H1 (cell line): Measurements from ENCODE around the gene SNX13. TPM values are rescaled to one million over a fixed set of nuclear protein-coding genes. Genes with fewer than 3 reads are reported as not detected.

Experiments used
- CTCF ChIA-PET: fragments of 300-600 bp; sonication (Branson Sonifier 250); formaldehyde crosslinking; loops from one replicate; lab custom pipeline; 2021; ENCODE audit not compliant: partially characterized antibody; lab: Charles Lee
- POLR2A ChIA-PET: fragments of 300-600 bp; sonication (Branson Sonifier 250); formaldehyde crosslinking; loops from one replicate; lab custom pipeline; 2021; ENCODE audit warnings: inconsistent platforms; ENCODE audit not compliant: partially characterized antibody; lab: Charles Lee
- DNase-seq, 2 experiments: peaks; one replicate each; pipeline versions ENCODE4 v3.0.0 to v3.0.0-alpha.2; 2010 to 2022; ENCODE audit warnings: low spot score in 2 of 2, low read depth in 1 of 2, mixed read lengths in 1 of 2
- FAIRE-seq: peaks from 2 replicates; lab custom pipeline; 2011; peaks lifted over from hg19 to GRCh38; lab: Jason Lieb, UNC
- H2AFZ ChIP-seq: 2 replicates; pipeline ENCODE4 v1.8.1; 2012; ENCODE audit warnings: low read length, inconsistent platforms
- H2AK5ac ChIP-seq: 2 replicates; pipeline ENCODE4 v1.6.1; 2013; ENCODE audit warnings: low read depth, low read length
- H2BK120ac ChIP-seq: replicated peaks from 2 replicates; pipeline ENCODE3; 2013; ENCODE audit warnings: low read depth, low read length, inconsistent platforms
- H2BK12ac ChIP-seq: 2 replicates; pipeline ENCODE4 v1.6.1; 2013; ENCODE audit warnings: low read depth, low read length
- H2BK15ac ChIP-seq: 2 replicates; pipeline ENCODE4 v1.6.1; 2013; ENCODE audit warnings: low read length
- H2BK20ac ChIP-seq: 2 replicates; pipeline ENCODE4 v1.6.1; 2013; ENCODE audit warnings: low read length
- H2BK5ac ChIP-seq: 2 replicates; pipeline ENCODE4 v1.6.1; 2013; ENCODE audit warnings: low read depth, low read length
- H3K14ac ChIP-seq: 2 replicates; pipeline ENCODE4 v1.6.1; 2013; ENCODE audit warnings: inconsistent platforms; ENCODE audit not compliant: insufficient read length
- H3K18ac ChIP-seq: 2 replicates; pipeline ENCODE4 v1.6.1; 2013; ENCODE audit warnings: low read length; ENCODE audit errors: extremely low read depth
- H3K23ac ChIP-seq: 2 replicates; pipeline ENCODE4 v1.6.1; 2013; ENCODE audit warnings: inconsistent platforms; ENCODE audit not compliant: insufficient read length
- H3K23me2 ChIP-seq: 2 replicates; pipeline ENCODE4 v1.6.1; 2013; ENCODE audit warnings: low read depth, low read length
- H3K27ac ChIP-seq: 2 replicates; pipeline ENCODE4 v1.6.1; 2011; ENCODE audit warnings: low read depth, low read length, inconsistent platforms
- H3K27me3 ChIP-seq, 4 experiments: replicated peaks in 1 of 4; 1 replicate in 1 of 4; 2 replicates in 3 of 4; pipeline versions ENCODE4 v1.6.1 to v1.8.1; 2011 to 2013; ENCODE audit warnings: low read length in 3 of 4, mild to moderate bottlenecking in 3 of 4, inconsistent platforms in 2 of 4, mixed read lengths in 2 of 4, moderate library complexity in 1 of 4; ENCODE audit not compliant: control insufficient read depth in 3 of 4, insufficient read depth in 3 of 4; ENCODE audit errors: extremely low read depth in 1 of 4
- H3K36me3 ChIP-seq, 4 experiments: 2 replicates each; pipeline versions ENCODE4 v1.6.1 to v1.8.1; 2011 to 2013; ENCODE audit warnings: mild to moderate bottlenecking in 4 of 4, low read length in 3 of 4, moderate library complexity in 2 of 4, control low read depth in 1 of 4, inconsistent platforms in 1 of 4; ENCODE audit not compliant: insufficient read depth in 4 of 4, control insufficient read depth in 2 of 4
- H3K4ac ChIP-seq: replicated peaks from 2 replicates; pipeline ENCODE3; 2013; ENCODE audit warnings: low read length, low read depth, mixed read lengths, inconsistent platforms; ENCODE audit not compliant: insufficient read length
- H3K4me1 ChIP-seq, 4 experiments: replicated peaks in 1 of 4; 1 replicate in 1 of 4; 2 replicates in 3 of 4; pipeline versions ENCODE4 v1.6.1 to v1.8.1; 2011 to 2013; ENCODE audit warnings: low read length in 3 of 4, inconsistent platforms in 2 of 4, mixed read lengths in 1 of 4; ENCODE audit not compliant: insufficient read depth in 4 of 4, control insufficient read depth in 3 of 4
- H3K4me2 ChIP-seq, 2 experiments: 2 replicates each; pipeline versions ENCODE4 v1.6.1 to v1.8.1; 2011 to 2013; ENCODE audit warnings: low read depth in 2 of 2, low read length in 2 of 2, control low read depth in 1 of 2, inconsistent platforms in 1 of 2, mild to moderate bottlenecking in 1 of 2; ENCODE audit not compliant: insufficient read depth in 1 of 2
- H3K4me3 ChIP-seq, 4 experiments: fragments of 200-600, 300-600 bp in 1 of 4; sonication (generic), shearing (Covaris generic), sonication (Bioruptor Twin) in 1 of 4; 2 replicates each; pipeline versions ENCODE4 v1.5.1 to v1.8.1; 2011 to 2016; ENCODE audit warnings: low read length in 4 of 4, low read depth in 3 of 4, control low read depth in 2 of 4, inconsistent platforms in 2 of 4, mild to moderate bottlenecking in 2 of 4, mixed read lengths in 1 of 4, moderate library complexity in 1 of 4; ENCODE audit not compliant: insufficient read depth in 2 of 4; ENCODE audit errors: extremely low read depth in 1 of 4
- H3K56ac ChIP-seq: replicated peaks from 2 replicates; pipeline ENCODE3; 2013; ENCODE audit warnings: low read depth, mild to moderate bottlenecking, mixed read lengths, low read length, inconsistent platforms; ENCODE audit not compliant: insufficient read length
- H3K79me1 ChIP-seq: 2 replicates; pipeline ENCODE4 v1.6.1; 2013; ENCODE audit warnings: low read depth, low read length, control low read depth
- H3K79me2 ChIP-seq, 2 experiments: 2 replicates each; pipeline versions ENCODE4 v1.6.1 to v1.8.1; 2012 to 2013; ENCODE audit warnings: low read length in 2 of 2, mild to moderate bottlenecking in 2 of 2, inconsistent platforms in 1 of 2; ENCODE audit not compliant: insufficient read depth in 2 of 2, control insufficient read depth in 1 of 2
- H3K9ac ChIP-seq, 4 experiments: replicated peaks in 1 of 4; 1 replicate in 1 of 4; 2 replicates in 3 of 4; pipeline versions ENCODE4 v1.6.1 to v1.8.1; 2011 to 2013; ENCODE audit warnings: low read depth in 3 of 4, low read length in 3 of 4, control low read depth in 2 of 4, mild to moderate bottlenecking in 2 of 4, moderate library complexity in 2 of 4, inconsistent platforms in 1 of 4; ENCODE audit errors: extremely low read depth in 1 of 4
- H3K9me3 ChIP-seq, 2 experiments: 2 replicates each; pipeline versions ENCODE4 v1.6.1 to v1.8.1; 2012 to 2013; ENCODE audit warnings: mild to moderate bottlenecking in 2 of 2, moderate library complexity in 2 of 2, control low read depth in 1 of 2, inconsistent platforms in 1 of 2, low read depth in 1 of 2, low read length in 1 of 2, mixed read lengths in 1 of 2; ENCODE audit not compliant: insufficient read depth in 2 of 2
- H4K20me1 ChIP-seq, 2 experiments: replicated peaks in 1 of 2; 2 replicates each; pipeline versions ENCODE3 to v1.8.1; 2011 to 2013; ENCODE audit warnings: inconsistent platforms in 2 of 2, low read length in 2 of 2, mild to moderate bottlenecking in 1 of 2; ENCODE audit not compliant: insufficient read depth in 2 of 2, control insufficient read depth in 1 of 2
- H4K5ac ChIP-seq: 2 replicates; pipeline ENCODE4 v1.6.1; 2013; ENCODE audit warnings: low read length, low read depth, mixed read lengths, inconsistent platforms; ENCODE audit not compliant: insufficient read length
- H4K8ac ChIP-seq: 2 replicates; pipeline ENCODE4 v1.8.0; 2013; ENCODE audit warnings: mild to moderate bottlenecking, moderate library complexity, low read length, inconsistent platforms; ENCODE audit not compliant: insufficient read depth; ENCODE audit errors: extremely low read depth
- H4K91ac ChIP-seq: replicated peaks from 2 replicates; pipeline ENCODE3; 2013; ENCODE audit warnings: low read length, mixed read lengths, inconsistent platforms; ENCODE audit not compliant: insufficient read length
- CHD2 ChIP-seq: IDR thresholded peaks from 2 replicates; pipeline ENCODE4 v1.6.1; 2012; ENCODE audit warnings: low read length, improper control_type of control experiment
- SAP30 ChIP-seq: fragments of 300-600 bp; sonication (generic); IDR thresholded peaks from 2 replicates; pipeline ENCODE4 v1.7.1; 2012; ENCODE audit warnings: low read length, moderate library complexity, mild to moderate bottlenecking, inconsistent platforms; ENCODE audit not compliant: insufficient read depth, insufficient replicate concordance
- WGBS, 2 experiments: shearing (Covaris generic) in 1 of 2; methylation state at CpG; one replicate each; pipeline versions ENCODE4 v1.1.6 to v1.1.7; 2013 to 2015; ENCODE audit warnings: low lambda C conversion rate in 2 of 2, mixed read lengths in 2 of 2, inconsistent platforms in 1 of 2, low coverage in 1 of 2, missing lambda C conversion rate in 1 of 2; ENCODE audit not compliant: insufficient replicate concordance in 2 of 2, insufficient coverage in 1 of 2, insufficient read length in 1 of 2; ENCODE audit errors: extremely low coverage in 1 of 2, missing lambda C conversion rate in 1 of 2; 5-methylcytosine and 5-hydroxymethylcytosine counted together
- polyA plus RNA-seq, 7 experiments: library from polyadenylated mRNA; depleted of rRNA in 3 of 7; stranded (reverse) in 5 of 7; unstranded in 2 of 7; fragments of >200 nt in 5 of 7; fragments of 200-250 nt in 2 of 7; gene quantifications; 1 replicate in 5 of 7; 2 replicates in 1 of 7; 4 replicates in 1 of 7; pipeline versions ENCODE4 v1.2.1 to v1.2.3, GENCODE V29; 2011 to 2013; ENCODE audit warnings: missing spikeins in 2 of 7, mixed read lengths in 2 of 7
- total RNA-seq: library from RNA; stranded (reverse); fragmentation: NEBNext Ultra II Directional; extraction: Animal tissue kit (Norgen Biotek cat#: 25700); gene quantifications from 2 replicates; pipeline ENCODE4 v1.2.1, GENCODE V29; 2021

Gene SNX13
- total and polyA plus RNA-seq, 2 of the 8 experiments (the other 6 are each of a cell fraction or from before 2014, with no cell fraction given) = 5.5 to 27.4 TPM

GRCh38 chr7:17806631-17807030 lies 133.7 kb downstream of the SNX13 start:
- 0 out of 2 replicates have a peak overlapping the region, but pooled peaks have one; percentile 53 for H2AK5ac ChIP-seq
- no peak overlapping the region for H4K5ac ChIP-seq
- H2BK15ac ChIP-seq = no peak overlapping the region; the same call in 1 of the 2 replicates
- no peak for DNase-seq
- peaks cover 0 to 5% (median 0%) of the 10 kb centered on the region in 4 experiments; a peak in 1 of 8 replicates for H3K36me3 ChIP-seq
- H4K20me1 ChIP-seq = no peaks in the 10 kb centered on the region
- H3K27me3 ChIP-seq = no peaks in the 10 kb centered on the region
- ChIA-PET POLR2A (interaction anchor here (1.2 kb wide), 1 partner anchor 22 kb away, joined by 4 read pairs; no protein-coding TSS in a partner anchor), CTCF (interaction anchor here (0.6 to 1.8 kb wide), 3 partner anchors 37 to 1245 kb away, joined by 3 to 5 read pairs (median 5); no protein-coding TSS in a partner anchor)
- H2BK12ac ChIP-seq = peak overlapping the region; percentile 77; the same call in 1 of the 2 replicates
- no peaks in the 10 kb centered on the region for H3K79me1 ChIP-seq
- no peak overlapping the region for H3K18ac ChIP-seq
- 94% methylated on average over 14 of the region's 14 CpGs; no CpG with 5 or more reads in 1 of the 2 experiments for WGBS, 2 experiments
- H3K4me3 ChIP-seq = no peak overlapping the region
- no peaks in the 10 kb centered on the region for H3K79me2 ChIP-seq
- no peak overlapping the region for H4K91ac ChIP-seq
- no peak overlapping the region for H2BK20ac ChIP-seq
- 0 out of 2 replicates have a peak overlapping the region, but pooled peaks have one; percentile 7 for H2BK5ac ChIP-seq
- peak overlapping the region in 1 of 2 experiments; percentile 21; a peak in 2 of 4 replicates for H3K4me2 ChIP-seq
- no peak overlapping the region for H3K14ac ChIP-seq
- TF ChIP-seq SAP30 (no peak), CHD2 (no peak)
- peak overlapping the region; percentile 23; the same call in 1 of the 2 replicates for H3K27ac ChIP-seq
- H3K4me1 ChIP-seq = peaks cover 0 to 10% (median 2%) of the 10 kb centered on the region in 4 experiments; a peak in 2 of 7 replicates
- H3K9ac ChIP-seq = no peak overlapping the region; a peak in 1 of 7 replicates
- H4K8ac ChIP-seq = peak overlapping the region; percentile 9; the same call in 1 of the 2 replicates
- FAIRE-seq = no peak
- H2AFZ ChIP-seq = no peak overlapping the region
- H2BK120ac ChIP-seq = no peak overlapping the region
- H3K23me2 ChIP-seq = no peaks in the 10 kb centered on the region
- no peak overlapping the region for H3K56ac ChIP-seq
- no peaks in the 10 kb centered on the region for H3K9me3 ChIP-seq
- H3K23ac ChIP-seq = no peak overlapping the region
- no peak overlapping the region for H3K4ac ChIP-seq
